HG03025 (cell line): ENCODE results near the gene ESRRG.

Experiments
- ATAC-seq: cut with Tn5 transposase; IDR thresholded peaks from one replicate; pipeline ENCODE4 v1.9.1; 2021; ENCODE audit warnings: mild to moderate bottlenecking, moderate library complexity; ENCODE audit not compliant: unreplicated experiment, low FRiP score

Gene ESRRG

GRCh38 chr1:216587715-216588114 lies 135.5 kb downstream of the ESRRG start:
- ATAC-seq: no peak

- ATAC-seq: no peak
Measured at GRCh38 chr1:216582151-216582550, 141.1 kb downstream of the ESRRG start.

GRCh38 chr1:216580538-216581057 lies 142.6 kb downstream of the ESRRG start:
- no peak for ATAC-seq

GRCh38 chr1:216576234-216576937 lies 146.8 kb downstream of the ESRRG start:
- no peak for ATAC-seq

GRCh38 chr1:216566641-216567205 lies 156.5 kb downstream of the ESRRG start:
- no peak for ATAC-seq

GRCh38 chr1:216563087-216563486 lies 160.1 kb downstream of the ESRRG start:
- ATAC-seq: no peak

- no peak for ATAC-seq
Measured at GRCh38 chr1:216562383-216562782, 160.8 kb downstream of the ESRRG start.

- ATAC-seq: no peak
Measured at GRCh38 chr1:216560527-216560926, 162.7 kb downstream of the ESRRG start.

- ATAC-seq: no peak
Measured at GRCh38 chr1:216559359-216559758, 163.9 kb downstream of the ESRRG start.

GRCh38 chr1:216555653-216556052 lies 167.6 kb downstream of the ESRRG start:
- no peak for ATAC-seq

- no peak for ATAC-seq
Measured at GRCh38 chr1:216554934-216555333, 168.3 kb downstream of the ESRRG start.

GRCh38 chr1:216553766-216554165 lies 169.5 kb downstream of the ESRRG start:
- no peak for ATAC-seq

- ATAC-seq: no peak
Measured at GRCh38 chr1:216553040-216553439, 170.2 kb downstream of the ESRRG start.

- ATAC-seq: no peak
Measured at GRCh38 chr1:216549796-216550195, 173.4 kb downstream of the ESRRG start.

- ATAC-seq: no peak
Measured at GRCh38 chr1:216542741-216543140, 180.5 kb downstream of the ESRRG start.

- no peak for ATAC-seq
Measured at GRCh38 chr1:216542263-216542662, 181.0 kb downstream of the ESRRG start.

- no peak for ATAC-seq
Measured at GRCh38 chr1:216535751-216536150, 187.5 kb downstream of the ESRRG start.

GRCh38 chr1:216535059-216535458 lies 188.2 kb downstream of the ESRRG start:
- ATAC-seq: no peak

- ATAC-seq: no peak
Measured at GRCh38 chr1:216533776-216534175, 189.5 kb downstream of the ESRRG start.

GRCh38 chr1:216532251-216532798 lies 190.9 kb downstream of the ESRRG start:
- ATAC-seq: no peak

- peak; percentile 40 for ATAC-seq
Measured at GRCh38 chr1:216531263-216532239, 191.7 kb downstream of the ESRRG start.
